ENCODE measurements around the gene APLP2.
A peak's percentile ranks its signal among the peaks of the same experiment; 100 is the strongest.
"Not testable (repeated sequence)": the region's sequence is repeated elsewhere in the genome, so short reads cannot be mapped to it uniquely, and the experiment has no call there.

Gene APLP2

DNA sequence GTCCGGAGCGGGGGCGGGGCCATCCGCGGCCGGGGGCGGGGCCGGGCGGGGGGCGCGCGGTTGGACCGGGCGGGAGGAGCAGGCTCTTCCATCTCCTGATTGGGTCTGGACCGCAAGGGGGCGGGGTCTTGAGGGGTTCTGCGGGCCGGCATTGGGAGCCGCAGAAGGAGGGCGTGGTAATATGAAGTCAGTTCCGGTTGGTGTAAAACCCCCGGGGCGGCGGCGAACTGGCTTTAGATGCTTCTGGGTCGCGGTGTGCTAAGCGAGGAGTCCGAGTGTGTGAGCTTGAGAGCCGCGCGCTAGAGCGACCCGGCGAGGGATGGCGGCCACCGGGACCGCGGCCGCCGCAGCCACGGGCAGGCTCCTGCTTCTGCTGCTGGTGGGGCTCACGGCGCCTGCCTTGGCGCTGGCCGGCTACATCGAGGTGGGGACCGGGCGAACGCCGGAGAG is at the start of gene APLP2:
TSS of gene APLP2 (plus strand) at position 236 of the 450 bp plus-strand sequence. CDS start at position 320, 84 bp downstream.
- DNase-seq, result peak; percentile 98 to 99

DNA sequence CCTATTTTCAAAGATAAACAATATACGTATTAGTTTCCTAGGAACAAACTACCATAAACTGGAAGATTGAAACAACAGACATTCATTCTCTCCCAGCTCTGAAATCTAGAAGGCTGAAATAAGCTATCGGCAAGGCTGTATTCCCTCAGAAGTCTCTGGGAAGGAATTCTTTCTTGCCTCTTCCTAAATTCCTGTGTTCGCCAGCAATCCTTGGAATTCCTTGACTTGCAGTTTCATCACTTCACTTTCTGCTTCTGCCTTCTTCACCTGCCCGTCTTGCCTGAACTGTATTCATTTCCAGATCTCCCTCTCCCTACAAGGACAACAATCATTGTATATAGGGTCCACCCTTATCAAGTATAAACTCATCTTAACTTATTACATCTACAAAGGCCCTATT is 49.4 kb upstream of the APLP2 start:
- no peak for DNase-seq

DNA sequence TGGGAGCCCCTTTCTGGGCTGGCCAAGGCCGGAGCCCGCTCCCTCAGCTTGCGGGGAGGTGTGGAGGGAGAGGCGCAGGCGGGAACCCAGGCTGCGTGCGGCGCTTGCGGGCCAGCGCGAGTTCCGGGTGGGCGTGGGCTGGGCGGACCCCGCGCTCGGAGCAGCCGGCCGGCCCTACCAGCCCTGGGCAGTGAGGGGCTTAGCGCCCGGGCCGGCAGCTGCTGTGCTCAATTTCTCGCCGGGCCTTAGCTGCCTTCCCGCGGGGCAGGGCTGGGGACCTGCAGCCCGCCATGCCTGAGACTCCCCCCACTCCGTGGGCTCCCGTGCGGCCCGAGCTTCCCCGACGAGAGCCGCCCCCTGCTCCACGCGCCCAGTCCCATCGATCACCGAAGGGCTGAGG is 48.1 kb upstream of the APLP2 start:
- not testable (repeated sequence) for DNase-seq

DNA sequence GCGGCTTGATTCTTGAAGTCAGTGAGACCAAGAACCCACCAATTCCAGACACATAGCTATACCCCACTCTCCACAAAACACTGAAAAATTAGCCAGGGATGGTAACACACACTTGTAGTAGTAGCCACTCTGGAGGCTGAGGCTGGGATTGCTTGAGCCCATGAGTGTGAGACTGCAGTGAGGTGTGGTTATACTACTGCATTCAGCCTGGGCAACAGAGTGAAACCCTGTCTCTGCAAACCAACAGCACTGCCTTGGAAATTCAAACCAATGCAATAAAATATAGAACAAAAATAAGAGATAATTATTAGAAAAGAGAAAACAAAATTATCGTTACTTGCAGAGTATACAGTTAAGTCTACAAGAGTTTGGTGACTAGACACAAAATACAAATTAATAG is 46.9 kb upstream of the APLP2 start:
- no peak for DNase-seq

DNA sequence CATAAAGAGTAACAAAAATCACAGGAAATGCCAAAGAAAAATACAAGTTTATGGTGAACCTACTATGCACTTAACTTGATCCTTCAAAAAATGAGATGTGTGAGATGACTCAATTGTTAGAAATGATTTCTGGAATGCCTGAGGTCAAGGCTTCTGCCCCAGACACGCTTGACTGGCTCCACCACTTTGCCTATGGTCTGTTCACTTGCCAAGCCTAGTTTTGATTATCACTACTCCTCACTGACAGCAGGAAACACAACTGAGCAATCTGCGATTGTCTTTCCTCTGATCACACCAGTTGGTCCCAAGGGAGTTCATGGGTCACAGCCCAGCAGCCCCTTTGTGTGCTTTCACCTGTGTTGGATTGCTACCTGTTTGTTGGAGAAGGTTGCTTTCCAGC is 46.5 kb upstream of the APLP2 start:
- no peak for DNase-seq

DNA sequence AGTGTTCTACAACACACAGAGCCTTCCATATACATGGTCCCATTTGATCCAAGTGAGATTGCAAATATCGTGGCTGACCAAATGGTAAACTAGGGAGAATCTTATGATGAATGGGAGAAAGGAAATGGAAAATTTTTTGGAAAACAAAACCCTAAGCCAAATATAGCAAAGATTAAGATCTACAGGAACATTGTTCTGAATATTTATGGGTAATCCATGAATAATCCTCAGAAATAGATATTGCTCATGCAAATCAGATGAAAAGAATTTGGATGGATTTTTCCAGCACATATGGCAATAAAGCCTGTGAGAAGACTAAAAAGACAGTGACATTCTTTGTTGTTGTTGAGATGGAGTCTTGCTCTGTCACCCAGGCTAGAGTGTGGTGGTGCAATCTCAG is 45.3 kb upstream of the APLP2 start:
- DNase-seq, result no peak

DNA sequence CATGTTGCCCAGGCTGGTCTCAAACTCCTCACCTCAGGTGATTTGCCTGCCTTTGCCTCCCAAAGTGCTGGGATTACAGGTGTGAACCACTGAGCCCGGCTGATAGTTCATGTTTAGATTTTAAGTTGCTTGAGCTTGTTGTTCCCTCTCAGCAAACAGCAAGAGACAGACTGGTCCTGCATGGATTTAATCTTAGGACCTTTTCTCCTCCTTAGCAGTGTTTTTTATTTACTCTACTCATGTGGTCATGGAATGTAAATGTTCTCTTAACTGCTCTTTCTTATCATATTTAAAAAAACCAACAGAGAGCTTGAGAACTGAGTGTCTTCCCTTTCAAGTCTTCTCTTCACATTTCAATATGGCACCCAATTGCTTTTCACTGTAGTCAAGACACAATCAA is 44.3 kb upstream of the APLP2 start:
- no peak for DNase-seq

DNA sequence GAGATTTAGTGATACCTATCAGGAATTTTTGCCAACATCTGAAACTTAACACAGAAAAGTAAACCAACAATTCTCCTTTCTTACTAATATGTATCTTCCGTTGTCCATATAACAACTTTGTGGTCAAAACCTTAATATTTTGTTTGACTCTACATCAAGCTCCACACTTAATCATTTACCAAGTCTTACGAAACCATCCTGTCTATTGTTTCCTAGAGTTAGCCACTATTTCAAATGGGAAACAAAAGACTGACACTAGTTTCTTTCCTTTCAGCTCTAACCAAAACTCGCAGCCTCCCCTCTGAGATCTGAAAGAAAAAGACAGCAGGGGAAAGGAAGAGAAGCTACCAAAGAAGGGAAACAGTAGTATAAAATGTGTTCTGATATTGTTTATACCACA is 40.6 kb upstream of the APLP2 start:
- DNase-seq, result no peak

DNA sequence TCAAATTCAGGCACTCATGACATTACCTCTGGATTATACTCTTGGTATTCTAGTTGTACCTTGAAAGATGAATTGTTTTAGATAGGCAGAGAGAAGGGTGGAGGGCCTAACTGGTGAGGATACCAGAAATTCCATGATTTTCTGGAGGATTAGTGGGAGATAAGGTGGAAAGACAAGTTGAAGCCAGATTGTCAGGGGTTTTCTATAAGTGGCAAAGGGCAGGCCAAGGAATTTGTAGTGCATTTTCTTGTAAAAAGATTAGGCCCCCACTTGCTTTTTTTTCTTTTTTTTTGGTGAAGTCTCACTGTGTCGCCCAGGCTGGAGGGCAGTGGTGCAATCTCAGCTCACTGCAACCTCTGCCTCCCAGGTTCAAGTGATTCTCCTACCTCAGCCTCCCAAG is 38.6 kb upstream of the APLP2 start:
- DNase-seq, result no peak

DNA sequence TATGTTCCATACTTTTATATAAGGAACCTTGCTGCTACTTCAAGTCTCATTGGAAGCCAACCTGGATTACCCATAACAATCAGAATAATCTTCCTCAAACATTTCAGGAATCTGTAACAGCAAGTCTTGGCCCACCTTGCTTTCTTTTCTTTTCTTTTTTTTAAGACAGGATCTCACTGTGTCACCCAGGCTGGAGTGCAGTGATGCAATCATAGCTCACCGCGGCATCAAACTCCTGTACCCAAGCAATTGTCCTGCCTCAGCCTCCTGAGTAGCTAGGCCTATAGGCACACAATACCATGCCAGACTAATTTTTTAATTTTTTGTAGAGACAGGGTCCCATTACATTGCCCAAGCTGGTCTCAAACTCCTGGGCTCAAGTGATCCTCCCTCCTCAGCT is 37.7 kb upstream of the APLP2 start:
- no peak for DNase-seq

DNA sequence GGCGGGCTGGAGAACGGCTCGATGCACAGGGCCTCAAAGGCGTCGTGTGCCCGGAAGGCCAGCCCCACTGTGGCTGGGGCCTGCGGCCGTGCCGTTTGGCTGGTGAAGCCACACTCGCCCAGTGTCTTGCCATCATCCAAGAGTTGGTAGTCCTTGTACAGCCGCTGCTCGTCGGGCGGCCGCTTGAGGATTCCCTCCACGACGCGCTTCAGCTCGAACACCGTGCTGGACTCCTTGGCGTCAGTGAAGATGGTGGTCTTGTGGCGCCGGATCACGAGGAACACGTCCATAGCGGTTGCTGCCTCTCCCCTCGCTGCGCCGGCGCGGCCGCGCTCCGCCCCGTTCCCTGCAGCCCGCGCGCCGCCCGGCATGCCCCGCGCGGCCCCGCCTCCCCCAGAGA is 36.8 kb upstream of the APLP2 start:
- DNase-seq, result no peak

DNA sequence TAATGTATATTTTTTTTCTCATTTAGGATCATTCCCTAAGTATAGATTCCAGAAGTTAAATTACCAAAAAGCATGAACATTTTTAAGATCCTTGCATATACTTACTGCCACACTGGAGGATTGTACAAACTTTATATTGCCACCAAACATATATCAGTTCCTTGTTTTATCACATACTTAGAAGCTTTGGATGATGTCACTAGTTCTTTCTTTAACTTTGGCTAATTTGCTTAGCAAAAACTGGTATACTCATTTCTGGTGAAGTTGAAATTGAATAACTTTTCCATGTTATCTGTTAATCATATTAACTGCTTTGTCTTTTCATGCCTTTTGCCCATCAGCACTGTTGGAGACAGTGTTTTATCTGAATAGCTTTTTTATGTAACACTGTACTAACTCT is 35.5 kb upstream of the APLP2 start:
- no peak for DNase-seq

DNA sequence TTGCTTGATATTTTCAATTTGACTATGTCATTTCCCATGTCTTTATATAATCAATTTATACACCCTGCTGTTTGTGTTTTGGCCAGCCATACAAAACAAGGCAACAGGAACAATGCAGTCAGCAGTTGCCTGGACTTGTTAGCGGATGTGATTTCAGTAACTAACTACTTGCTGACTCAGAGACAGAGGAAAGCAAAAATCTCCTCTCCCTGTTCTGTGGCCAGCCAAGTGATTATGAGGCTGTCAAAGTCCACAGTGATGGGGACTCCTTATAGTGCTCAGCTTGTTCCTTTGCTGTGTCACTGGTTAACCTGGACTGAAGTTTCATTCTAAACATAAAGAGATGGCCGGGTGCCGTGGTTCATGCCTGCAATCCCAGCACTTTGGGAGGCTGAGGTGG is 32.6 kb upstream of the APLP2 start:
- DNase-seq, result no peak

DNA sequence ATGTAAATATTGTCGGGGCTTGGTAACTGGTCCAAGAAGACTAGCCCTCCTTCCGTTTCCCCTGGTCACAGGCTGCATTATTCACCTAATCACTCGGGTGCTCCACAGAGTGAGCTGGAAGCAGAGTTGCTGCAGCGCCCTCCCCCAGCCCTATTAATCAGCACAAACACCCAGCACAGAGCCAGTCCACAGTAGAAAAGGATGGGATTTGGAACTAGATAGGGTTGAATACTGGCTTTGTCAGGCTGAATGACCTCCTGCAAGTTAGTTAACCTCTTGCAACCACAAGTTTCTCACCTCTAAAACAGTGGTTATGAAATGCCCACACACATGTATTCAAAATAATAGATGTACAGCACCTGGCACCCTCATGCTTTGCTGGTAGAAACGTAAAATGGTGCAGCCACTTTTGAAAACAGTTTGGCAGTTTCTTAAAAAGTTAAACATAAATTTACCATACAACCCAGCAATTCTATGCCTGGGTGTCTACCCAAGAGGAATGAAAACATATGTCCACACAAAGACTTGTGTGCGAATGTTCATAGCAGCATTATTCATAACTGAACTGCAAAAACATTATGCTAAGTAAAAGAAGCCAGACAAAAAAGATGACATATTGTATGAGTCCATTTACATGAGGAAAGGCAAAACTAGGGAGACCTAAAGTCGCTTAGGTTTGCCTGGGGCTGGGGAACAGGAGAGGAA is 31.7 kb upstream of the APLP2 start:
- peak in 1 of 2 donors; percentile 19 for DNase-seq

DNA sequence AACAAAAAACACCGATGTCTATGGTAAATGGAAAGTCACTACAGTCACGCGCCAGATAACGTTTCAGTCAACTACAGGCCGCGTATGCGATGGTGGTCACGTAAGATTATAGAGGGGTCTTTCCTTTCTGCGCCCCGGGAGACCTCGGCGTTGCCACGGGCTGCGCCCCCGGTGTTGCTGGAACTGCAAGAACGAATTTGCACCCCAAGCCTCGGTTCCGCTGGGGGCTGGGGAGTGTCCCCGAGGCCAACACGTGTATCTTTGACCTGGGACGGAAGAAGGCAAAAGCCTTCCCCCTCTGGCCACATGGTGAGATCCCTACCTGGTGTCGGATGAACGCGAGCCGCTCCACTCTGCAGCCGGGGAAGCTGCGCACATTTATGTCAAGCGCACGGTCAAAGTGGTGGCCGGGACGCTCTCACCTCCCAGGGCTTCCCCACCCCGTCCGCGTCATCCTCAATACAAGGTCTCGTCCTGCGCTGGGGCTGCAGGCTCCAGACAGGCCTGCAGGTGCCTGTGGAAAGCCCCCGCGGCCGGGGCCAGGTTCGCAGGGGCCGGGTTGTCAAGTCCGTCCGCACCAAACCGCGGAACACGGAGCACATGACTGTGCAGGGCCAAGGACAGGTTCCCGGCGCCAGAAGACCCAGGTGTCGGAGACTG is 29.3 kb upstream of the APLP2 start:
- no peak for DNase-seq

DNA sequence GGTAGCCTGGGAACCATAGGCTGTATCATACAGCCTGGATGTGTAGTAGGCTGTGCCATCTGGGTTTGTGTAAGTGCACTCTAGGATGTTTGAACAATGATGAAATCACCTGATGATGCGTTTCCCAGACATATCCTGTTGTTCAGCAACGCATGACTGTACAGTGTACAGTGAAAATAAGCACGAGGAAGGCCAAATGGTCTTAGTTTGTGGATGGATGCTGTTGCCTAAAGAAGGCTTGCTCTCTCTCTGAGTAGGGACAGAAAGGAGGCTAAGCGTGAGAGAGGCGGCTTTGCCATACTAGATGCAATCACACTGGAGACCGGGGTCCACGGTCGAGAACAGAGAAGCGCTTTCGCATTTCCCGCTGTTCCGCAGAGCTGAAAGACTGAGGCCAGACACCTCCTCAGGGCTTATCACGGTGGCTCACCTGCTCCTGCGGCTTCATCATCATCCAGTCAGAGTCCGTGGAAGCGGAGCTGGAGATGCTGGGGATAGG is 27.6 kb upstream of the APLP2 start:
- no peak for DNase-seq

DNA sequence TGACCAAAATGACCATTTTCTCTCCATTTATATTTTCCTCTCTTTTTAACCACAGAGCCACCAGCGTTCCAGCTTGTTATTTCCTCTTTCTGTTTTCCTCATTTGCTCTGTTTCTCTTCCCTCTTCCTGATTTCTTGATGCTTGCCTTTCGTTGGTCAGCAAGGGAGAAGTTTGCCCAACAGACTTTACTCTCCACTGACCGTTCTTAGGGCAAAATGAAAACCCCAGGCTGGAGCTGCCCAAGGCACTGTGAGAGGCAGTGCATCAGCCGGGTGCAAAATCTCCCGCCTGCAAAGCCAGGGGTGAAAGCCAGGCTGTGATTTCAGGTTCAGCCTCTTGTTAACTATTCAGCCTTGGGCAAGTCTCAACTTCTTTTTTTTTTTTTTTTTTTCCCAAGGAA is 26.1 kb upstream of the APLP2 start:
- peak; percentile 15 to 24 for DNase-seq

DNA sequence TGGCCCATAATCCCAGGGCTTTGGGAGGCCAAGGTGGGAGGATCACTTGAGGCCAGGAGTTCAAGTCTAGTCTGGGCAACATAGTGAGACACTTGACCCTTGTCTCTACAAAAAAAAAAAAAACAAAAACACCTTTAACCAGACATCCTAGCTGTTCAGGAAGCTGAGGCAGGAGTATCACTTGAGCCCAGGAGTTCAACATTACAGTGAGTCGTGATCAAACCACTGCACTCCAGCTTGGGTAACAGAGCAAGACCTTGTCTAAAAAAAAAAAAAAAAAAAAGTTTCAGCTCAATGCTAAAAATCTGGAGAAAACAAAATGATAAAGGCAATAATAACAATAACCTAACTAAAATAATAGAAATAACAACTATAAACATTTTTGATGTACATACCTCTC is 22.6 kb upstream of the APLP2 start:
- DNase-seq, result no peak

DNA sequence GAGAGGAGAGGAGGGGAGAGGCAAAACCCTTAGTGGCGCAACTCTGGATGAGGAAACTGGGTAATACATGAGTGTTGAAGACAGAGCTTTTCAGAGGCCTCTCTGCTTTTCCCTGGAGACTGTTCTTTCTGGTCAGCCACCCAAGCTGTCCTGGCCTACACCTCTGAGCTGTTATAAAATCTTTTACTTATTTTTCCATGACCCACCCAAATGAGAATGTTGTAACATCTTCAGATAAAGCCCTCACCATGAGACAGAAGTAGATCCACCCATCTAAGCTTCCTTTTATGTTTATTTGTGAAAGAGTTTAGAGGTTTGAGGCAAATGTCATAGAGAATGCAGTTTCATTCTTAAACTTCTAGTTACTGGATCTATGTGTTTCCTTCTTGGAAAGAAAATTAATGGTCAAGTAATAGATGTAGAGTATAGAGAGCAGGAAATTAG is 20.3 kb upstream of the APLP2 start:
- no peak for DNase-seq

DNA sequence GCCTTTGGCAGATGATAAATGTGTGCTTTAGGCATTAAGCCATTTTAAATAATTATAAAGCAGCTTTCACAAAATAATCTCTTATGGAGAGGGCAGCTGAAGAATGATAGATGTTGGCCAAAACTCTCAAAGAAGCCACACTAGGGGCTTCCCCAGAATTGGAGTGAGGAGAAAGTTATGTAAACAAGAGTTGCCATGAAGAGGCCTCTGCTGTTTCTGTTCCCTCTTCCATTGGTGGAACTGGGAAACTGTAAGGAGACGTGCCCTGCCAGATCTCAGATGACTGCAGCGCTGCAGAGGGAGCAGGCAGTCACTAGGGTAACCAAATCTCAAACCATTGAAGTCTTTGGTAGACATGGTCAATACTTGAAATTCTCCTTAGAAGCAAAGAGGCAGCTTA is 19.4 kb upstream of the APLP2 start:
- DNase-seq, result no peak

DNA sequence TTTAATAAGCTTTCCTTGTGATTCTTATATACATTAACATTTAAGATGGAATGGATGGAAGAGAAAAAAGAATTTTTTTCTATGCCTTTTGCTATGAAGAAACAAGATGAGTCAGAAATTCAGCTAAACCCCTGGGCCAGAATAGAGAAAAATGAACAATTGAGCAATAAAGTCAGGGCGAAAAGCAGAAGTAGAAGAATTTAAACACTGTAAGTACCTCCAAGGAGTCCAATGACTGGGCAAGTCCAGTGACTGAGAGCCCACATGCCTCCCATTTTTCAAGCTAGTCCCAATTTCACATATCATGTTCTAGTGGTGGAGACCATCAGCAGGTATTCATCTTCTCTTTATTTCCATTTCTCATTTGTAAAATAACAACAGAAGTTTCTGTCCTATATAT is 18.6 kb upstream of the APLP2 start:
- no peak for DNase-seq

DNA sequence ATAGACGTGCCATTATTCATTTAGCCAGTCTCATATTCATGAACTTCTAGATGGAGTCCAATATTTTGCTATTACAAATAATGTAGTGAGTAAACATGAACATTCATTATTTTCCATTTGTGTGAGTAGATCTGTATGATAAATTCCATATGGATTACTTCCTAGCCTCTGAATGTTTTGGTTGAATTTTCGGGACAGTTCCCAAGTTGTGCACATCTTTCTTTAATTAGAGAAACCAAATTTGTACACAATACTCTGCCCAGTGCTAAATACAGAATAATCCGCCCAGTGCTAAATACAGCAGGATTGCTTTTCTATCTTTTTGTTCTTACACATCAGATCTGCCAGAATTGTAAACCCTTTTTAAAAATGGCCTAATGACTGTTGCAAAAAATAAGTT is 17.1 kb upstream of the APLP2 start:
- DNase-seq, result no peak

DNA sequence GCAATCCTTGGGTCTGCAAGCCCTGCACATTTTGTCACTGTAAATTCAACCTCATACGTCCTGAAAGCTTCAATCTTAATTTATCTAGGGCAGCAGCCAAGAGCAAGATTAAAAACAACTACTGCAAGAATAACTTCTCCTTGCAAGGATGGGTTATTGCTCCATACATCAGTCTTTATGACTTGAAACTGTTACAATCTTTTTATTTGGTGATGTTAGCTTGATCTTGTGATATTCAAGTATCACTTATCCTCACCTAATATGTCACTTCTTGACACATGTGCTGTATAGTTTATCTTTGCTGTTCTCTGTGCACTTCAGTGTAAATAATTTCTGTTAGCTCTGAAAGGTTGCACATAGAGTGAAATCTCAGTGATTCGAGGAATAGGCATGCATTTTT is 14.7 kb upstream of the APLP2 start:
- no peak for DNase-seq

DNA sequence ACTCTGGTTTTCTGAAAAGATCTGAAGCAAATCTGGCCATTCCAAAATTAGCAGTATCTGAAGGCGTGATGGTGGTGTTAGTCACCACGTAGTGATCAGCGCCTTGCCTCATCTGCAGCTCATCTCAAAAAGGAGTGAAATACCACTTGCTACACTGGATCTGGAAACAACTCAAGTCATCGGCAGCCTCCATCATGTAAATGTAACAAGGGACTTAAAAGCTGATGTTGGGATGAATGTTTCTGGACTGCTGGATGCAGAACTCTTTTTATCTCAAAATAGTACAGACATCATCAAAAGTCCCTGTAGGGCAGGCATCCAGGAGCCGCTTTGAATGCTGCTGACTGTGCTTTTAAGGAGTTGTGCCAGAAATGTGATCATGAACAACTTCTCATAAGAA is 14.1 kb upstream of the APLP2 start:
- DNase-seq, result no peak

DNA sequence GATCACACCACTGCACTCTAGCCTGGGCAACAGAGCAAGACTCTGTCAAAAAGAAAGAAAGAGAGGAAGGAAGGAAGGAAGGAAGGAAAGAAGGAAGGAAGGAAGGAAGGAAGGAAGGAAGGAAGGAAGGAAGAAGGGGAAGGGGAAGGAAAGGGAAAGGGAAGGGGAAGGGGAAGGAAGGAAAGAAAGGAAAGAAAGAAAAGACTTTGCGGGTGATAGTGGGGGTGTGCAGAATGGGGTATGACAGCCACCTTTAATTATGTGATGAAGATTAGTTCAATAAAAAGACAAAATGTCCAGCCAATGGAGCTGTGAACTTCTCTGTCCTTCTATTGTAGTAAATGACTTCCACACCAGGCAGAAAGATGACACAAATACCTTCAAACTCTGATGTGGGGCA is 8.7 kb upstream of the APLP2 start:
- DNase-seq, result no peak

Data from hippocampal formation (tissue), 2 donors.